Transverse colon (tissue), 4 donors: ENCODE results near the gene CHIC2. TPM values are rescaled to one million over a fixed set of nuclear protein-coding genes. Genes with fewer than 3 reads are reported as not detected.

Experiments used
- DNase-seq: peaks from one replicate; pipeline ENCODE4 v3.0.0-alpha.2; 2019
- H3K27ac ChIP-seq, 4 donors: fragments of 200-600 bp; sonication (generic); 2 replicates each; pipeline ENCODE4 v1.5.1; 2016 to 2018; ENCODE audit warnings: inconsistent platforms in 4 of 4
- H3K27me3 ChIP-seq: fragments of 200-600 bp; sonication (generic); 2 replicates; pipeline ENCODE4 v1.5.1; 2017; ENCODE audit warnings: inconsistent platforms
- H3K36me3 ChIP-seq, 4 donors: fragments of 200-600 bp; sonication (generic); 2 replicates each; pipeline ENCODE4 v1.5.1; 2017 to 2019; ENCODE audit warnings: inconsistent platforms in 4 of 4
- H3K4me1 ChIP-seq, 4 donors: fragments of 200-600 bp; sonication (generic); 2 replicates each; pipeline ENCODE4 v1.5.1; 2017 to 2020; ENCODE audit warnings: inconsistent platforms in 4 of 4
- H3K4me3 ChIP-seq, 4 donors: fragments of 200-600 bp; sonication (generic); 1 replicate in 1 of 4; 2 replicates in 3 of 4; pipeline versions ENCODE4 v1.5.1 to v1.6.1; 2017 to 2019; ENCODE audit warnings: inconsistent platforms in 4 of 4
- H3K9me3 ChIP-seq, 2 donors: fragments of 200-600 bp; sonication (generic); 2 replicates each; pipeline ENCODE4 v1.5.1; 2017 to 2019; ENCODE audit warnings: inconsistent platforms in 2 of 2
- CTCF ChIP-seq, 5 experiments: fragments of 200-600 bp in 3 of 5; fragments of 450-650 bp in 2 of 5; sonication (generic) in 3 of 5; IDR thresholded peaks; 1 replicate in 2 of 5; 2 replicates in 3 of 5; pipeline ENCODE4 v1.5.1; 2016 to 2017; ENCODE audit warnings: antibody characterized with exemption in 5 of 5, inconsistent platforms in 3 of 5, mild to moderate bottlenecking in 2 of 5, moderate library complexity in 1 of 5
- EP300 ChIP-seq: sonication (generic); formaldehyde crosslinking; IDR thresholded peaks from one replicate; pipeline ENCODE4 v1.6.1; 2017; ENCODE audit warnings: antibody characterized with exemption, low read depth
- POLR2A ChIP-seq: fragments of 450-650 bp; IDR thresholded peaks from one replicate; pipeline ENCODE4 v1.6.1; 2016; ENCODE audit warnings: antibody characterized with exemption, mild to moderate bottlenecking, moderate library complexity
- POLR2AphosphoS5 ChIP-seq, 3 donors: sonication (generic); formaldehyde crosslinking; IDR thresholded peaks; one replicate each; pipeline ENCODE4 v1.6.1; 2016; ENCODE audit warnings: antibody characterized with exemption in 3 of 3
- WGBS, 2 donors: methylation state at CpG; one replicate each; pipeline ENCODE4 v1.1.5; 2018; ENCODE audit warnings: low coverage in 1 of 2; 5-methylcytosine and 5-hydroxymethylcytosine counted together
- in situ Hi-C, 4 donors: fragments of 200-750 bp; cut with MboI; loops; one replicate each; pipeline versions ENCODE4 v1.15.0 to v1.15.1; 2017; ENCODE audit warnings: low sequenced_read_pairs in 3 of 4, low pct_ligation_motif_present in 1 of 4, low pct_unique_long_range_greater_than_20kb in 1 of 4
- intact Hi-C: fragments of 100-400 bp; cut with DNase I; formaldehyde crosslinking; loops from one replicate; pipeline ENCODE4 v1.15.1; 2023; ENCODE audit warnings: low total_unique reads
- total RNA-seq, 4 donors: library from RNA; depleted of rRNA; stranded (reverse); fragments of >200 nt; gene quantifications; one replicate each; pipeline ENCODE4 v1.1.0, GENCODE V29; 2016

The CHIC2 gene
- total RNA-seq, 4 donors from 2014 or later: 36.2 to 106 (median 52.0) TPM

- no peaks in the 10 kb centered on the region for H3K9me3 ChIP-seq
- H3K27me3 ChIP-seq: peaks cover 100% of the 10 kb centered on the region
- intact Hi-C loops (no loop called here), in situ Hi-C loops (no loop called here)
- no peaks in the 10 kb centered on the region for H3K36me3 ChIP-seq
- TF ChIP-seq EP300 (no peak), CTCF (IDR thresholded peaks at IDR 0.05) (no peak), POLR2A (no peak), POLR2AphosphoS5 (IDR thresholded peaks at IDR 0.05) (no peak)
- no peak for DNase-seq
- WGBS, 2 donors: 18 to 23% methylated on average over 6 to 44 of the region's 50 CpGs
- no peak overlapping the region for H3K27ac ChIP-seq
- H3K4me1 ChIP-seq: peaks cover 0 to 32% (median 19%) of the 10 kb centered on the region in 4 donors
- H3K4me3 ChIP-seq: peak overlapping the region in 2 of 4 donors; percentile 10 to 37
These were observed 37.0 kb upstream of the CHIC2 start for GRCh38 chr4:54101190-54102041.

- in situ Hi-C loops: no loop called here
- 2% methylated on average over 36 of the region's 46 CpGs; no CpG with 5 or more reads in 1 of the 2 donors for whole genome bisulfite sequencing, 2 donors
These were observed 36.3 kb upstream of the CHIC2 start for GRCh38 chr4:54100595-54101189.

GRCh38 chr4:54099748-54100574, 35.6 kb upstream of the CHIC2 start, which contains the start of gene GSX2:
TSS of gene GSX2 (plus strand) at chr4:54100163. CDS start at chr4:54100345, 182 bp downstream.
- Histone ChIP-seq H3K9me3 (no peaks in the 10 kb centered on the region), H3K27me3 (peaks cover 100% of the 10 kb centered on the region), H3K27ac (no peak within 1 kb of the TSS), H3K36me3 (no peaks in the 10 kb centered on the region), H3K4me3 (peak within 1 kb of the TSS in 3 of 4 donors; percentile 4 to 37 (median 10)), H3K4me1 (peaks cover 0 to 32% (median 19%) of the 10 kb centered on the region in 4 donors)
- intact Hi-C loops (no loop called here), in situ Hi-C loops (no loop called here)
- WGBS, 2 donors: 4% methylated on average over 63 of the region's 66 CpGs; no CpG with 5 or more reads in 1 of the 2 donors
- TF ChIP-seq CTCF (IDR thresholded peaks at IDR 0.05): no peak
- no peak for TF ChIP-seq POLR2AphosphoS5 (IDR thresholded peaks at IDR 0.05)
- no peak for TF ChIP-seq EP300
- TF ChIP-seq POLR2A: no peak
- DNase-seq: no peak

More at GRCh38 chr4:54100595-54101189, 36.3 kb upstream of the CHIC2 start:
- H3K4me1 ChIP-seq: peaks cover 0 to 32% (median 19%) of the 10 kb centered on the region in 4 donors
- no peak for DNase-seq
- no peaks in the 10 kb centered on the region for H3K9me3 ChIP-seq
- H3K27ac ChIP-seq: no peak overlapping the region
- H3K27me3 ChIP-seq: peaks cover 100% of the 10 kb centered on the region
- H3K36me3 ChIP-seq: no peaks in the 10 kb centered on the region
- intact Hi-C loops: no loop called here
- peak overlapping the region in 3 of 4 donors; percentile 4 to 37 (median 10) for H3K4me3 ChIP-seq
- no peak for TF ChIP-seq CTCF (IDR thresholded peaks at IDR 0.05)
- no peak for TF ChIP-seq POLR2A
- TF ChIP-seq POLR2AphosphoS5 (IDR thresholded peaks at IDR 0.05): no peak
- TF ChIP-seq EP300: no peak
